HEK293T (cell line): ENCODE results near the gene ATXN7.

Experiments
- ELF4 ChIP-seq: fragments of 450-650 bp; IDR thresholded peaks from 2 replicates; pipeline ENCODE4 v1.6.1; 2017; ENCODE audit warnings: antibody characterized with exemption
- FOXK2 ChIP-seq: fragments of 450-650 bp; IDR thresholded peaks from 2 replicates; pipeline ENCODE4 v1.6.1; 2016; ENCODE audit warnings: mild to moderate bottlenecking
- FOXM1 ChIP-seq: fragments of 450-650 bp; IDR thresholded peaks from 2 replicates; pipeline ENCODE4 v1.6.1; 2017; ENCODE audit warnings: mild to moderate bottlenecking, borderline replicate concordance
- HDGF ChIP-seq: fragments of 450-650 bp; IDR thresholded peaks from 2 replicates; pipeline ENCODE4 v1.6.1; 2017; ENCODE audit warnings: antibody characterized with exemption, borderline replicate concordance
- L3MBTL2 ChIP-seq: fragments of 450-650 bp; conservative IDR thresholded peaks from 2 replicates; pipeline ENCODE4 v1.6.1; 2016; ENCODE audit warnings: mild to moderate bottlenecking
- LEF1 ChIP-seq: fragments of 450-650 bp; IDR thresholded peaks from 2 replicates; pipeline ENCODE4 v1.6.1; 2017; ENCODE audit warnings: mild to moderate bottlenecking, borderline replicate concordance
- NFRKB ChIP-seq: fragments of 450-650 bp; IDR thresholded peaks from 2 replicates; pipeline ENCODE4 v1.6.1; 2016; ENCODE audit warnings: mild to moderate bottlenecking, moderate library complexity
- PKNOX1 ChIP-seq: fragments of 450-650 bp; IDR thresholded peaks from 2 replicates; pipeline ENCODE4 v1.6.1; 2016
- SP1 ChIP-seq: fragments of 450-650 bp; IDR thresholded peaks from 2 replicates; pipeline ENCODE4 v1.6.1; 2017
- ZNF384 ChIP-seq: fragments of 450-650 bp; IDR thresholded peaks from 2 replicates; pipeline ENCODE4 v1.6.1; 2016

GRCh38 chr3:63841704-63842103, 22.0 kb upstream of the ATXN7 start:
- TF ChIP-seq SP1 (no peak), ELF4 (no peak), NFRKB (no peak), FOXM1 (no peak), LEF1 (no peak), PKNOX1 (no peak), FOXK2 (no peak), ZNF384 (no peak), HDGF (no peak), L3MBTL2 (no peak)
